ENCODE measurements around the gene C3orf62.

- TF ChIP-seq, protein P1, sequence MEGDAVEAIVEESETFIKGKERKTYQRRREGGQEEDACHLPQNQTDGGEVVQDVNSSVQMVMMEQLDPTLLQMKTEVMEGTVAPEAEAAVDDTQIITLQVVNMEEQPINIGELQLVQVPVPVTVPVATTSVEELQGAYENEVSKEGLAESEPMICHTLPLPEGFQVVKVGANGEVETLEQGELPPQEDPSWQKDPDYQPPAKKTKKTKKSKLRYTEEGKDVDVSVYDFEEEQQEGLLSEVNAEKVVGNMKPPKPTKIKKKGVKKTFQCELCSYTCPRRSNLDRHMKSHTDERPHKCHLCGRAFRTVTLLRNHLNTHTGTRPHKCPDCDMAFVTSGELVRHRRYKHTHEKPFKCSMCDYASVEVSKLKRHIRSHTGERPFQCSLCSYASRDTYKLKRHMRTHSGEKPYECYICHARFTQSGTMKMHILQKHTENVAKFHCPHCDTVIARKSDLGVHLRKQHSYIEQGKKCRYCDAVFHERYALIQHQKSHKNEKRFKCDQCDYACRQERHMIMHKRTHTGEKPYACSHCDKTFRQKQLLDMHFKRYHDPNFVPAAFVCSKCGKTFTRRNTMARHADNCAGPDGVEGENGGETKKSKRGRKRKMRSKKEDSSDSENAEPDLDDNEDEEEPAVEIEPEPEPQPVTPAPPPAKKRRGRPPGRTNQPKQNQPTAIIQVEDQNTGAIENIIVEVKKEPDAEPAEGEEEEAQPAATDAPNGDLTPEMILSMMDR (conservative IDR thresholded peaks at IDR 0.05; ENCODE audit: low read depth, low read length): no peak
- TF ChIP-seq SMC3 (IDR thresholded peaks at IDR 0.05; ENCODE audit: low read depth, low read length): no peak
These were observed 28.2 kb downstream of the C3orf62 start for GRCh38 chr3:49248840-49249227.
